Stimulated activated CD8-positive, alpha-beta memory T cell treated with anti-CD3 and anti-CD28 coated beads, Interleukin-4, amount 100 ng/mL, for 48 hours (primary cell): ENCODE results near the gene TMEM232.

Experiments used
- DNase-seq: peaks from one replicate; pipeline ENCODE4 v3.0.0-alpha.2; 2020

TMEM232 gene

DNA sequence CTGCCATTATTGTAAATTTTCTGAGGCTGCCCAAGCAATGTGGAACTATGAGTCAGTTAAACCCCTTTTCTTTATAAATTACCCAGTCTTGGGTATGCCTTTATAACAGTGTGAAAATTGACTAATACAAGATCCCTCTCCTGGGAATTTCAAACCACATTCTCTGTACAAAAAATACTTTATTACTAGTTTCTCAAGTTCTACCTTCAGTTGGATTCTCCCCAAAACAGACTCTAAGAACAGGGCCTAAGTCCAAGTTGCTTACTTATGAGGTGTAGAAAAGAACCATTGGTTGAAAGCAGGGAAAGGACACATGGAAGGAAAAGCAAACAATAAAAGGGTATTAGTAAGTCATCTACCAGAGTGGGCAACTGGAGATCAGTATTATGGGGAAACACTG lies 343.2 kb downstream of the TMEM232 start:
- no peak for DNase-seq

DNA sequence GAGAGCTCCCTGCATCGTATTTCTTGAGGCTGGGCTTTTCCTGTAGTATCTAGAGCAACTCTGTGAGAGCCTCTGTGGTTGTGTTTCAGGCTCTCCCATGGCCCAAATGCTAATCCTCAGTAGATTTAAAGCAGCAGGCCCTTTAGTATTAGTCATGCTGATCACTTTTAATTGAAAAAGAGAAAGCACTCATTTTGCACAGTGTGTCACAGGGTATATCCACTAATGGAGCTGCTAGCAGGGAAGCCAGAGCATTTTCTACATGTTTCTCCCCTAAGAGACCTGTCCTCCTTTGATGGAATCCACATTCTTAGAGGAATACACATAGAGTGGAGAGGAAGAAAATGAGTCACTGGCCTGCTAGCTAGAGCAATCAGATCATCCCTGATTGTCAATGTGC lies 348.5 kb downstream of the TMEM232 start:
- no peak for DNase-seq

DNA sequence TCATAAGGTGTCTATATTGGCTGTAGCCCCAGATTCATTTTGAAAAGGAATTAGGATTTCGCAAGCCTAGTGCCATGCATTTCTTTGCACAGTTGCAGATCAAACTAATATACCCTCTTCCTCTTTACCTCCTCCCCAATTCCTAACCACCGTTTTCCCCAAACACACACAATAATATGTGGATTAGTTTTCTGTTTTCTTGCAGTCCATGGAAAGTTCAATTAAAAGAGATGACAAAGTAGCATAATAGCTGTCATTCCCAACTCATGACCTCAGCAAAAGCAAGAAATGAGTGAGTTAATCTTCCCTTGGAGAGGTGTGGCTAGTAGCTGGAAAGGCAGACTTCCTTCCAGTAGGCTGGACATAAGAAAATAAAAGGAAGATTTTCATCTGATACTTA lies 349.1 kb downstream of the TMEM232 start:
- no peak for DNase-seq

DNA sequence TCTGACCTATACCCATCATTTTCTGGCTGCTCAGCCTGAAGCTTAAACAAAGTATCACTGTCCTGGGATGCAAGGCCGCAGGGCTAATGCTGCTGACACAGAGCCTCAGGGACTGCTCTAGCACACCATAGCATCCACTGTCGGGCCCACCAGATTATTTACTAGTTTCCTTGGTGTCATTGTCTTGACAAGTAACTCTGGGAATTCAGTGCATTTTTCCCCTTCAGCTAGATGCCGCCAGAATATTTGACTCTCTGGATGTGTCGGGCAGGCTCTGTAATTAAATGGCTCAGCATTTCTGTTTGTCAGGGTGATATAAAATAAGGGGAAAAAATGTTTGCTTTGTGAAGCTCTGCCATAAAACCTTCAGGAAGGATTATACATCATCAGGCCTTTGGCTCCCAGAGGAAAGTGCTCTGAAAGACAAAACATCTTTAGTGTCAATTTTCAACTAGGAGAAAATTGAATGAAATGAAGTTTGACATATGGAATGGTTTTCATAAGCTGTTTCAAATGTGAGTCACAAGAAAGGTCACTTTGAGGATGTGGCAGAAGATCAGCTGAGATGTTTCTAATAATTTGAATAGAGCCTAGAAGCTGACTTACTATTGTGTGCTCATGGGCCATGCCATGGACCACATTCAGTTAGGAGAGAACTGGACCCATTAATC lies 350.1 kb downstream of the TMEM232 start:
- no peak for DNase-seq

GRCh38 chr5:110371725-110372041 lies 354.8 kb downstream of the TMEM232 start:
- DNase-seq, result no peak

DNA sequence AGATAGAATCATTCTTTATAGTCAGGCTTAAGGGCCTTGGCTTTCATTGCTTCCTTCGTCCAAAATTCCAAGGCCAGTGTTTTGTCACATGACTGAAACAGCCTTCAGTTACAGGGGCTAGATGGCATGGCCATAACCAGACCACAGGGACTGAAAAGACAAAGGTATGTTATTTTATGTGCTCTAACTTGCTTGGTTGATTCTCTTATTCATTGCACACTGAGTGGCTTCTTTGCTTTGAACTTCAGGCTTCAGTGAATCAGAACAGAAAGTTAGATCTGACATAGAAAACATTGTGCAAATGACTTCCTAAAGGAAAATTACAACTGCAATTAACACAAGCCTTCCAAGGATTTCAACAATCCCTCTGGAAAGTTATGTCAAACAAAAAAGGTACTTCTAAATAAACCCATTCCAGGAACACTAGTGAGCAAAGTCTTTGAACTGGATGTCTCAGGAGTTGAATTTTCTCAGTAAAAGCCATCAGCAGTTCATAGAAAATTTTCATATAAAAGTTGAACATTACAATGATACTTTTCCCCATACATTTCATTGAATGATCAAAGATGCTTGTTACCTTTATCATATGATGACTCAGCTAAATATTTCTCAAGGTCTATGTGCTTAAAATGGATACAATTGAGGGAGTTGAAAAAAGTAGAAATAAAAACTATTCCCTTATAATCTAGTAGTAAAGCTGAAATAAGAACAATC lies 355.3 kb downstream of the TMEM232 start:
- DNase-seq, result no peak
